Memory B cell (primary cell): Measurements from ENCODE around the gene CWC25.
"Not testable (repeated sequence)": the region's sequence is repeated elsewhere in the genome, so short reads cannot be mapped to it uniquely, and the experiment has no call there.

ENCODE experiments used
- ATAC-seq: fragments of 150-1000 bp; cut with Tn5 transposase; 2 replicates; pipeline ENCODE4 v1.10.0; 2021; ENCODE audit warnings: low read depth, mild to moderate bottlenecking, moderate library complexity
- DNase-seq, 2 donors: peaks; one replicate each; pipeline ENCODE4 v3.0.0; 2022; ENCODE audit warnings: low spot score in 2 of 2
- H3K27ac Mint-ChIP-seq: one replicate; pipeline ENCODE4 v1.8.0; 2022; ENCODE audit warnings: mild to moderate bottlenecking, moderate library complexity, mixed read lengths
- H3K27me3 Mint-ChIP-seq: one replicate; pipeline ENCODE4 v1.8.0; 2022; ENCODE audit warnings: mixed read lengths
- H3K36me3 Mint-ChIP-seq: one replicate; pipeline ENCODE4 v1.8.0; 2022; ENCODE audit warnings: mild to moderate bottlenecking, mixed read lengths
- H3K4me1 Mint-ChIP-seq: one replicate; pipeline ENCODE4 v1.8.0; 2022; ENCODE audit warnings: mixed read lengths
- H3K4me3 Mint-ChIP-seq: one replicate; pipeline ENCODE4 v1.8.0; 2022; ENCODE audit warnings: mild to moderate bottlenecking, moderate library complexity, mixed read lengths
- H3K9me3 Mint-ChIP-seq: one replicate; pipeline ENCODE4 v1.8.0; 2022; ENCODE audit warnings: mixed read lengths

CWC25 gene

GRCh38 chr17:38809828-38810227 is 15.3 kb downstream of the CWC25 start:
- ATAC-seq (no peak), DNase-seq (no peak)
- Mint-ChIP-seq H3K4me3 (no peak overlapping the region), H3K27me3 (no peaks in the 10 kb centered on the region), H3K4me1 (no peaks in the 10 kb centered on the region), H3K9me3 (no peaks in the 10 kb centered on the region), H3K27ac (no peak overlapping the region), H3K36me3 (peaks cover 29% of the 10 kb centered on the region)

GRCh38 chr17:38800237-38800760 is 24.8 kb downstream of the CWC25 start:
- DNase-seq (no peak), ATAC-seq (no peak)
- H3K27ac Mint-ChIP-seq, result peak overlapping the region; percentile 87
- peaks cover 33% of the 10 kb centered on the region for H3K4me1 Mint-ChIP-seq
- H3K27me3 Mint-ChIP-seq, result no peaks in the 10 kb centered on the region
- peak overlapping the region; percentile 90 for H3K4me3 Mint-ChIP-seq
- H3K9me3 Mint-ChIP-seq, result no peaks in the 10 kb centered on the region
- peaks cover 20% of the 10 kb centered on the region for H3K36me3 Mint-ChIP-seq

GRCh38 chr17:38799501-38800236 is 25.5 kb downstream of the CWC25 start, which contains the start of gene PIP4K2B:
Gene PIP4K2B (minus strand): TSS chr17:38799556. CDS start chr17:38799424, 132 bp downstream.
- H3K4me3 Mint-ChIP-seq, result peak within 1 kb of the TSS; percentile 100

GRCh38 chr17:38798614-38799500 is 26.3 kb downstream of the CWC25 start:
- ATAC-seq (peak; percentile 37), DNase-seq (no peak)
- Mint-ChIP-seq H3K4me1 (peaks cover 33% of the 10 kb centered on the region), H3K4me3 (peak overlapping the region; percentile 100), H3K27ac (peak overlapping the region; percentile 89), H3K36me3 (peaks cover 22% of the 10 kb centered on the region), H3K27me3 (no peaks in the 10 kb centered on the region), H3K9me3 (no peaks in the 10 kb centered on the region)

More at GRCh38 chr17:38799501-38800236, 25.5 kb downstream of the CWC25 start, which contains the start of gene PIP4K2B:
- Mint-ChIP-seq H3K4me1 (peaks cover 33% of the 10 kb centered on the region), H3K9me3 (no peaks in the 10 kb centered on the region), H3K27me3 (no peaks in the 10 kb centered on the region), H3K36me3 (peaks cover 20% of the 10 kb centered on the region), H3K27ac (peak within 1 kb of the TSS; percentile 89)
- peak; percentile 75 for ATAC-seq
- DNase-seq, result peak; percentile 79 to 83

- no peaks in the 10 kb centered on the region for H3K9me3 Mint-ChIP-seq
- no peaks in the 10 kb centered on the region for H3K27me3 Mint-ChIP-seq
- peak overlapping the region; percentile 89 for H3K27ac Mint-ChIP-seq
- H3K36me3 Mint-ChIP-seq, result peaks cover 23% of the 10 kb centered on the region
- H3K4me3 Mint-ChIP-seq, result peak overlapping the region; percentile 100
- DNase-seq (no peak), ATAC-seq (no peak)
- H3K4me1 Mint-ChIP-seq, result peaks cover 36% of the 10 kb centered on the region
Measured at GRCh38 chr17:38797828-38798227, 27.3 kb downstream of the CWC25 start.

GRCh38 chr17:38797158-38797490 is 28.0 kb downstream of the CWC25 start:
- no peaks in the 10 kb centered on the region for H3K27me3 Mint-ChIP-seq
- no peaks in the 10 kb centered on the region for H3K9me3 Mint-ChIP-seq
- ATAC-seq (no peak), DNase-seq (no peak)
- peaks cover 36% of the 10 kb centered on the region for H3K4me1 Mint-ChIP-seq
- H3K36me3 Mint-ChIP-seq, result peaks cover 20% of the 10 kb centered on the region
- H3K4me3 Mint-ChIP-seq, result peak overlapping the region; percentile 22
- peak overlapping the region; percentile 67 for H3K27ac Mint-ChIP-seq

- H3K4me1 Mint-ChIP-seq, result peaks cover 36% of the 10 kb centered on the region
- H3K27ac Mint-ChIP-seq, result peak overlapping the region; percentile 67
- peak overlapping the region; percentile 22 for H3K4me3 Mint-ChIP-seq
- H3K36me3 Mint-ChIP-seq, result peaks cover 16% of the 10 kb centered on the region
- no peak for ATAC-seq
- H3K9me3 Mint-ChIP-seq, result no peaks in the 10 kb centered on the region
- no peak for DNase-seq
- H3K27me3 Mint-ChIP-seq, result no peaks in the 10 kb centered on the region
Measured at GRCh38 chr17:38796451-38797157, 28.5 kb downstream of the CWC25 start.

- ATAC-seq (no peak), DNase-seq (no peak)
- H3K27me3 Mint-ChIP-seq, result no peaks in the 10 kb centered on the region
- no peaks in the 10 kb centered on the region for H3K9me3 Mint-ChIP-seq
- no peak overlapping the region for H3K4me3 Mint-ChIP-seq
- no peak overlapping the region for H3K27ac Mint-ChIP-seq
- peaks cover 36% of the 10 kb centered on the region for H3K4me1 Mint-ChIP-seq
- peaks cover 13% of the 10 kb centered on the region for H3K36me3 Mint-ChIP-seq
Measured at GRCh38 chr17:38794221-38794620, 30.9 kb downstream of the CWC25 start.

GRCh38 chr17:38791162-38791561 is 34.0 kb downstream of the CWC25 start:
- no peak for DNase-seq
- no peak for ATAC-seq
- Mint-ChIP-seq H3K4me3 (no peak overlapping the region), H3K9me3 (no peaks in the 10 kb centered on the region), H3K36me3 (peaks cover 9% of the 10 kb centered on the region), H3K4me1 (peaks cover 12% of the 10 kb centered on the region), H3K27me3 (no peaks in the 10 kb centered on the region), H3K27ac (no peak overlapping the region)

GRCh38 chr17:38790148-38790707 is 34.9 kb downstream of the CWC25 start:
- H3K9me3 Mint-ChIP-seq, H3K4me3 Mint-ChIP-seq, ATAC-seq, H3K27me3 Mint-ChIP-seq, DNase-seq, H3K27ac Mint-ChIP-seq: not testable (repeated sequence)
- Mint-ChIP-seq H3K36me3 (peaks cover 14% of the 10 kb centered on the region), H3K4me1 (peaks cover 11% of the 10 kb centered on the region)

GRCh38 chr17:38789185-38789584 is 35.9 kb downstream of the CWC25 start:
- ATAC-seq (no peak), DNase-seq (no peak)
- Mint-ChIP-seq H3K27me3 (no peaks in the 10 kb centered on the region), H3K27ac (peak overlapping the region; percentile 50), H3K36me3 (peaks cover 15% of the 10 kb centered on the region), H3K9me3 (no peaks in the 10 kb centered on the region), H3K4me3 (no peak overlapping the region), H3K4me1 (peaks cover 11% of the 10 kb centered on the region)

GRCh38 chr17:38787999-38788398 is 37.1 kb downstream of the CWC25 start:
- H3K27me3 Mint-ChIP-seq, H3K27ac Mint-ChIP-seq, H3K4me3 Mint-ChIP-seq, DNase-seq, H3K9me3 Mint-ChIP-seq, ATAC-seq, H3K4me1 Mint-ChIP-seq: not testable (repeated sequence)
- H3K36me3 Mint-ChIP-seq, result peaks cover 12% of the 10 kb centered on the region

- peaks cover 7% of the 10 kb centered on the region for H3K4me1 Mint-ChIP-seq
- peaks cover 12% of the 10 kb centered on the region for H3K36me3 Mint-ChIP-seq
- DNase-seq, result no peak
- no peak overlapping the region for H3K27ac Mint-ChIP-seq
- no peak overlapping the region for H3K4me3 Mint-ChIP-seq
- no peak for ATAC-seq
- no peaks in the 10 kb centered on the region for H3K9me3 Mint-ChIP-seq
- H3K27me3 Mint-ChIP-seq, result no peaks in the 10 kb centered on the region
Measured at GRCh38 chr17:38786372-38786771, 38.7 kb downstream of the CWC25 start.
